ENCODE data around the gene SLC49A3.

GRCh38 chr4:677431-678293 is 11.3 kb downstream of the SLC49A3 start:
- no peak for TF ChIP-seq CTCF (conservative IDR thresholded peaks at IDR 0.05)
- no peak for TF ChIP-seq EZH2 (IDR thresholded peaks at IDR 0.05; ENCODE audit: low read depth)

Measured in PC-9 (cell line).